Right renal pelvis (tissue), 4 donors: ENCODE data around the gene HYDIN. TPM values are rescaled to one million over a fixed set of nuclear protein-coding genes. Genes with fewer than 3 reads are reported as not detected.

Experiments
- DNase-seq, 4 donors: peaks; one replicate each; pipeline ENCODE4 v3.0.0-alpha.2; 2013; ENCODE audit warnings: low read depth in 4 of 4, low spot score in 3 of 4, missing footprints in 1 of 4
- polyA plus RNA-seq, 4 donors: library from polyadenylated mRNA; unstranded; fragments of 120-200 nt; gene quantifications; one replicate each; pipeline ENCODE4 v1.2.1, GENCODE V29; 2013; ENCODE audit not compliant: insufficient read length in 4 of 4

Gene HYDIN
- polyA plus RNA-seq, 4 donors, result 11.6 to 13.1 (median 13.0) TPM

DNA sequence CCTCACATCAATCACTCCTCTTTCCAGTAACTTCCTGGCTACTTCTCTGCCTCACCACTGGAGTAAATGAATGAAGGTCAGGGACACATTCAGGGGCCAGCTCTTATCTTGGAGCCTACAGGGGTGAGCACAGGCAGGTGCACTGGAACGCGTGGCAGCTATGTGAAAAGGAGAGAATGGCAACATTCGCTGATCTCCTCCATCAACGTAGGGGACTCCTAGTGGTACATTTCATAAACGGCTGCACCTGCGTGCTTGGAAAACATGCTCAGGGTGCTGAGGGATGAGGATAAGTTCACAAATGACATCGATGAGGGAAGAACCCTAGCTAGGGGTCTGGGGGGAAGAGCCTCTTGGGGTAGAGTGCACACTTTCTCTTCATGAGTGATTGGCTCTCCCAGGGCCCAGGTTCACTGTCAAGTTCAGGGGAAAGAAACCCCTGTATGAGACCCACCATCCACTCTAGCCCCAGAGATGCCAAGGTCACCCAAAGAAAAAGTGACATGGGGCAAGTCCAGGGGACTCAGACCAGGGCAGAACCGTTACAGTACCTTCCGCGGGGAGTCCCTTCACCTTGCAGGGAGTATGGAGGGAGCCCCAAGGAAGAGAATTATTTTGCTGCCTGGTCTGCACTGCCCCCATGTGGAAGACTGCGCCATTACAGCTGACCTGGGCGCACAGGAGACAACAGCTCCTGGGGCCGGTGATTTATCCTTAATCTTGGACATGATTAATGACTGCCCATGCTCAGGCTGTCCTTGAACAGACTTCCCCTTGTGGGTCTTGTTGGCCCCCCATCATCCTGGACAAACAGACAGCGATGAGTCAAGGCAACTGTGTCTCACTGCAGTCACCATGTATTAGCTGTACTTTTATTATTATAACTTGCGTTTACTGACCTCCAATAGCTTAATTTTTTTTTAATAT lies 459.6 kb downstream of the HYDIN start:
- DNase-seq, result no peak

DNA sequence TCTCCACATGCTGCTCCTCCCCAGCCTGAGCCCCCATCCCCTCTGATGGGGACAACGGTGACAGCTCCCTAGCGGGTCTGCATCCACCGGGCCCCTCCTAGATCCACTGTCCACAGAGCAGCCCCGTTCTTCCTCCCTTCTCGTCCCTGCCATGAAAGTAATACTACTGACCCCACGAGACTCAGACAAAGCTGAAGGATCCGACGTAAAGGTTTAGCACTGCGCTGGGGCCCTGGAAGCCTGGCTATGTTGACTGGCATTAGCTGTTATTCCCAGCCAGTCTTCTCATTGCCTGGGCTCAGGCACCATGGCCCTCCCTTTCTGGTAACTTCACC lies 460.3 kb downstream of the HYDIN start:
- DNase-seq, result no peak

DNA sequence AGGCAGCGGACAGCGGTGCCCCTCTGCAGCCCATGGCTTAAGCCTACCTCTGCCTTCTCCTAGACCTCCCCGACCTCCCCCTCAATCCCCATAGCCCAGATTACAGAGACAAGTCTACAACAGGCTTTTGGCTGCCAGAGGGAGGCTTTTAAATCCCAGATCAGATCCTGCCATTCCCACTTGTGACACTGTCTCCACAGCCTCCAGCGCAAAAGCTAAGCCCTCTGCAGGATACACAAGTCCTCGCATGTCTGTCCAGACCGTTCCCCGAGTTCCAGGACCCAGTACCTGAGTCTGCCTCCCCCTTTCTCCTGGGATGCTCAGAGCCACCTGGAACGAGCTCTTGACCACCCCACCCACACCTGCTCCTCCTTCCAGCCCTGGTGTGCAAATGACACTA lies 460.8 kb downstream of the HYDIN start:
- no peak for DNase-seq

DNA sequence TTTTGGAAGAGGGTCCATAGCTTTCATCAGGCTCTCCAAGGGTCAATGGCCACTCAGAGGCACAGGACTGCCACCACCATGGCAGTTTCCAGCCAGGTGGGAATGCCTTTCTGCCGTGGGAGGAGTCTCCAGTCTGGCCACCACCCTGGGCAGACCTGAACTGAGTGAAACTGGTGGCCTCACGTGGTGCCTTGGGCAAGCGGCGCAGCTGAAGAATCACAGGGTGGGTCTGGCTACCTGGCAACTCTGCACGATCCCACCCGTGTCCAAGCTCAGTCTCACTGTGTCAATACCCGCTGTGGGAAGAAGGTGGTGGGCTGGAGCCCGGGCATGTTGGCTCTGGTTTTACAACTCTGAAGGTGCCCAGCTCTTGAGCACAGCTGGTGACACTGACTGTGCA lies 461.4 kb downstream of the HYDIN start:
- DNase-seq, result no peak

DNA sequence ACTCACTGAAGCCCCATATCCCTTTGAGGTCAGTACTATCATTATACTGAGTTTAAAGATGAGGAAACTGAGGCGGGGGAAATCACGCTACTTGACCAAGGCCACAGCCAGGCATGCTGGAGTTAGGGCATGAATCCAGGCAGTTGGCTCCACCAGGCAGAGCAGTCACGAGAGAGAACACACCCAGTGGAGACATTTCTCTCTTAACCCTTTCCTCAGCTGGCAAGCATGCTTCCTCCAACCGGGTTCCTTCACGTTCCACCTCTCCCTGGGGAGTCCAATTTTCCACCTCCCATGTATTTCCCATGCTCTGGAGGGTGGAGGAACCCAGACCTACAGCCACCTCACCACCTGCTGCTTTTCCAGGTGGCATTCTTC lies 462.3 kb downstream of the HYDIN start:
- no peak for DNase-seq

DNA sequence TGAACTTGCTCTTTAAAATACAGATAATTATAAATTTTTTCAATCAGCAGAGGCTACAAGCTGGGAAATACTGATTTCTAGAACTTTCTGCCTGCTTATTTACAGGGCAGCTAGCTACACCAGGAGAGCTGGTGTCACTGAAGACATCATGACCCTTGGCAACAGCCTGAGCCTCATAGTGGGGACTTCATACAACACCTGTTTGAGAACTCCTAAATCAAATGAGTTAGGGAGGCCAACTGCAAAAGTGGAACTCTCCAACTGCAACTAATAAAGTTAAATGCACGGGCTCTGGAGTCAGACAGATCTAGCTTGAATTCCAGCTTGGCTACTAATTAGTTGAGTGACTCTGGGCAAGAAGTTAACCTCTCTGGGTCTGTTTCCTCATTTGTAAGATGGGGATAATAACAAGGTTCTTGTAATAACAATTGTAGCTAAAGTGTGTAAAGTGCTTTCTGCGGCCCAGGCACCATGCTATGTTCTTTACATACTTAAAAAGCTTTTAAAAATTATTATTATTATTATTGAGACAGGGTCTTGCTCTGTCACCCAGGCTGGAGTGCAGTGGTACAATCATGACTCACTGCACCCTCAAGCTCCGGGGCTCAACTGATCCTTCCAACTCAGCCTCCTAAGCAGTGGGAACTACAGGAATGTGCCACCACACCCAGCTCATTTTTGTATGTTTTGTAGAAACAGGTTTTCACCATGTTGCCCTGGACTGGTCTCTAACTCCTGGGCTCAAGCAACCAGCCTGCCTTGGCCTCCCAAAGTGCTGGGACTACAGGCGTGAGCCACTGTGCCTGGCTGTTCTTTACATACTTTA lies 462.9 kb downstream of the HYDIN start:
- DNase-seq, result no peak

DNA sequence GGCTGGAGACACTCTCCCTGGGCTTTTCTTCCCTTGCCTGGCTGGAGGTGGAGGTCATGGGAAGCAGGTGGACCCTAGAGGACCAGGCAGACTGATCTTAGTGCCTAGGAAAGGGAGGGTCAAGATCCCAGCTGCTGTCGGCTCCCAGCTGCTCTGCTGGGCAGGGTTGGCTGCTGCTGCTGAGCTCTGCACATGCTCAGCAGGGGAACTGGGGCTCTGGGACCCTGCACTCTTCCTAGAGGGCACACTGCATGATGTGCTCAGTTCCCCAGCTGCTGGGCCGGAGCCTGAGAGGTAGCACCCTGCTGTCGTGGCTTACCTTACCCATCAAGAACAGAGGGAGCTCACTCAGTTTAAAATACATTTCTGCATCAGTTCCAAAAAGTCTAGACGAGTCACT lies 463.9 kb downstream of the HYDIN start:
- DNase-seq, result no peak

DNA sequence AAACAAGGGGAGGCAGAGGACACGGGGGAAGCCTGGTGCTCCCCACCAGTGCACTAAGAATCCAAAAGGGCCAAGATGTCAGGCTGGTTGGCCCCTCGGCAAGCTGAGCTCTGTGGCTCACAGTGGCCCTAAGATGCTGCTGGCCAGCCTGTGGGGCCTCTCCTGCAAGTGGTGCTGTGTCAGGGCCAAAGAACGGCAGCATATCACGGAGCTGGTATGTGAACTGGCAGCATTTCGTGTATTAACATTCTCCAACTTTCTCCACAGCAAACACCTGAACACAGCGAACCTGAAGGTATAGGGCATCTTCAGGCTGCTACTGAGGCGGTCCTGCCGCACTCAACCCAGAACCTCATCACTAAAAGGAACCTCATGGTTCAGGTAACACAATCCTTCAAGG lies 464.3 kb downstream of the HYDIN start:
- DNase-seq, result no peak

DNA sequence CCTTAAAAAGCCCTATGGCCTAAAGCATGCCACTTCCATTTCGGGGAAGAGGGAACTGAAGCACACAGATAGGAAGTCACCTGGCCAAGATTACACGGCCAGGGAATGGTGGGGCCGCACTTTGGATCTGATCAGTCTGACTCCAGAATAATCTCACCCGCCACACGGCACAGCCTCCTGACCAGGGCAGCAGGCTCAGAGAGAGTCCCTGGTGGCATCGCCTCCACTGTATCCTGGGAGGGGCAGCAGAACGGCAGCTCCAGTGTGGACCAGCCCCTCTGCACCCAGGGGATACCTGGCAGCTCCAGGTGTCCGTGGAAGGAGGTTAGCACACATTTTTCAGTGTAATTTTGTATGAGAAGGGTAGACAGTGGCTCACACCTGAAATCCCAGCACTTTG lies 465.0 kb downstream of the HYDIN start:
- no peak for DNase-seq

DNA sequence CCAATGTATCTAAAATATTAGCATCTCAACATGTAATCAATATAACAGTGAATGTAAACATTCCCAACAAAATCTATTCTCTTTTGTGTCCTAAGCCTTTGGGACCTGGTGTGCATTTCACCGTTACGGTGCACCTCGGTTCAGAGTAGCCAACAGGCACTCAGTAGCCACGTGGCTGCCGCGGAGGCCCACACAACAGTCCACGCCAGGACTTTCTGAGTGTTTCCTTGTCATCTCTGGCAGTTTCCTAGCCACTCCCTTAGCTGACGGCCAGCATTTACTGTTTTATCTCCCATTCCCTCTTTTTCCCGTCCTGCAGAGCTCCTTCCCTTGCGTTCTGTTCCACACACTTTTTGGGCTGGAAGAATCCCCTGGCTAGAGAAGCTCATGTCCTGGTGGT lies 465.9 kb downstream of the HYDIN start:
- no peak for DNase-seq

DNA sequence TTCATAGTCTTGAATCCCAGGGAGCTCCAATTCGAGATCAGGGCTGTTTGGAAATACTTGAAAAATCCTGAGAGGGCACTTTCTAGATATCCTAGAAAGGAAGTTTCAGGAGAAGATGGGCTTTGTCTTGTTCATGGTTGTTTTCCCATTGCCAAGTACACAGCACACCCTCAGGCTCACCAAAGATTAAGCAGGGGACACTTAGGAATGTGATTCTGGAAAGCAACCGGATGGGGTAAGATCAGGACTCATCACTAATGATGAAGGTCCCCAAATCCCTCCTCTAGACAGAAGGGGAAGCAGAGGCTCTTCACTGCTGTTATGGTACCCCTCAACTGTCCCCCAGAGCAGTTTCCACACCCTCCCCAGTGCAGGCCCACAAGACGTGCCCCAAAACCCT lies 470.3 kb downstream of the HYDIN start:
- no peak for DNase-seq

DNA sequence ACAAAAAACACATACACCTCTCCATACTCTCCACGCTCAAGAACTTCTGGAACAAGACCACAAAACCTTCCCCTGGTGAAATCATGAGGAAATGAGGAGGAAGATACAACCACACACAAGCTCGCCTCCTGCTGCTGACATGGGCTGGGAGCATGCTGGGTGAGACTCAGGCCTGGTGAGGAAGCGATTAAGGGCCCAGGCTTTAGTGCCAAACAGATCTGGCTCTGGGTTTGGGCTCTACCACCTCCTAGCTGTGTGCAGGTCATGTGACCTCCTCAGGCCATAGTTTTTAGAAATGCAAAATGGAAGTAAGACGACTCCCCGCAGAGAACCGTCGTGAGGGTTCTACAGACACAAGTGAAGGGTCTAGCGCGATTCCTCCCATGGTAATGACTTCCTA lies 470.9 kb downstream of the HYDIN start:
- no peak for DNase-seq

DNA sequence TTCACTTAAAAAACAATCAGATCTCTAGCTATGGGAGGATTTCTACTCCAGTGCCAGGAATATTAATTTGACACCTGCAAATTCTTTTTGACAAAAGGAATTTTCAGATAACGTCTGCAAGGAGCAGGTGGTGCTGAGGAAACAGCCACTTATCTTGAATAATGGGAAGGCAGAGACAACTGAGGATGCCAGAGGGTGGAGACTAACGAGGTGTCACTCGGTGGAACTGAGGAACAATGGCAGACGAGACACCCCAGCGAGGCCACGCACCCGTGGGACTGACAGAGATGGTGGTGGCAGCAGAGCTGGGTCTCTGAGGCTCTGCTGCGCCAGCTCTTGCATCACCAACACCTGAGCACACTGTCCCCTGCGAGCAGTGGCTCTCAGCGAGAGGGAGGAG lies 471.7 kb downstream of the HYDIN start:
- no peak for DNase-seq

Other genes with a start within 250 kb of the HYDIN start
- 10 to 100 TPM; 37.1 to 61.8 (median 48.6) TPM for gene CMTR2, start 58.7 kb upstream of the HYDIN start, polyA plus RNA-seq
- gene CALB2, start 128.0 kb upstream of the HYDIN start, polyA plus RNA-seq, result 1 to 10 TPM in 1 of 4 donors, under 1 TPM in 3; 0.67 to 1.4 (median 0.78) TPM
- under 1 TPM in 1 of 4 donors, not detected in 3; 0.04 TPM for gene TLE7, start 211.3 kb upstream of the HYDIN start, polyA plus RNA-seq
- gene ZNF23, start 231.5 kb upstream of the HYDIN start, polyA plus RNA-seq, result 10 to 100 TPM; 14.4 to 21.7 (median 17.0) TPM